Fibroblast of villous mesenchyme (primary cell): ENCODE results near the gene EXOC3L1. TPM values are rescaled to one million over a fixed set of nuclear protein-coding genes. Genes with fewer than 3 reads are reported as not detected.

Experiments used
- DNase-seq: peaks from one replicate; pipeline ENCODE4 v3.0.0-alpha.2; 2010; ENCODE audit warnings: low read depth
- H3K4me3 ChIP-seq: 2 replicates; pipeline ENCODE4 v1.5.1; 2011; ENCODE audit warnings: low read depth, mild to moderate bottlenecking, low read length
- total RNA-seq: library from RNA; depleted of rRNA; stranded (reverse); fragments of >200 nt; gene quantifications from 2 replicates; pipeline ENCODE4 v1.2.3, GENCODE V29; 2012
- TF ChIP-seq, protein P1 (sequence below): IDR thresholded peaks from 2 replicates; pipeline ENCODE4 v1.5.1; 2012; ENCODE audit warnings: low read depth, mild to moderate bottlenecking, low read length; ENCODE audit not compliant: insufficient read depth

EXOC3L1 gene
- total RNA-seq, 1 donor = not detected

DNA sequence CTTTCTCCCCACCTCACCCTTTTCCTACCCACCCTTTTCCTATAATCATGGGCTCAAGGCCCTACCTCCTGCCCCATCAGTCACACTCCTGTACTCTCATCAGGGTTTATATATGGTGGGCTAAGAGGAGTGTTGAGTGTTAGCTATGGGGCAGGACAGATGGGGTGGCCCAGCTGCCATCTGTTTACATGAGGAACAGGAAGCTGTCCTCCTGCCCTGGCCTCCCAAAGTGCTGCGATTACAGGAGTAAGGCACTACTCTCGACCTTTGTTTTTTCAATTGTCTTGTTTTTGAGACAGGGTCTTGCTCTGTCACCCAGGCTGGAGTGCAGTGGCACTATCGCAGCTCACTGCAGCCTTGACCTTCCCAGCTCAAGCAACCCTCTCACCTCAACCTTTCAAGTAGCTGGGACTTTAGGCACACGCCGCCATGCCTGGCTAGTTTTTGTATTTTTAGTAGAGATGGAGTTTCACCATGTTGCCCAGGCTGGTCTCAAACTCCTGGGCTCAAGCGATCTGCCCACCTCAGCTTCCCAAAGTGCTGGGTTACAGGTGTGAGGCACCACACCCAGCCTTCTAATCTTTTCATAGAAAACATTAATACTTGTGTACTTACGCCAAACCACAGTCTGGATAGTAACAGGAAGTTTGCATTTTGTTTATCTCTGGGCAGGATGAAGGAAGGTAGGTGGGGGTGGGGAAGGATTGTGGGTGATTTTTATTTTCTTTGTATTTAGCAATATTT lies 31.9 kb downstream of the EXOC3L1 start:
- H3K4me3 ChIP-seq = no peak overlapping the region
- TF ChIP-seq, protein P1, sequence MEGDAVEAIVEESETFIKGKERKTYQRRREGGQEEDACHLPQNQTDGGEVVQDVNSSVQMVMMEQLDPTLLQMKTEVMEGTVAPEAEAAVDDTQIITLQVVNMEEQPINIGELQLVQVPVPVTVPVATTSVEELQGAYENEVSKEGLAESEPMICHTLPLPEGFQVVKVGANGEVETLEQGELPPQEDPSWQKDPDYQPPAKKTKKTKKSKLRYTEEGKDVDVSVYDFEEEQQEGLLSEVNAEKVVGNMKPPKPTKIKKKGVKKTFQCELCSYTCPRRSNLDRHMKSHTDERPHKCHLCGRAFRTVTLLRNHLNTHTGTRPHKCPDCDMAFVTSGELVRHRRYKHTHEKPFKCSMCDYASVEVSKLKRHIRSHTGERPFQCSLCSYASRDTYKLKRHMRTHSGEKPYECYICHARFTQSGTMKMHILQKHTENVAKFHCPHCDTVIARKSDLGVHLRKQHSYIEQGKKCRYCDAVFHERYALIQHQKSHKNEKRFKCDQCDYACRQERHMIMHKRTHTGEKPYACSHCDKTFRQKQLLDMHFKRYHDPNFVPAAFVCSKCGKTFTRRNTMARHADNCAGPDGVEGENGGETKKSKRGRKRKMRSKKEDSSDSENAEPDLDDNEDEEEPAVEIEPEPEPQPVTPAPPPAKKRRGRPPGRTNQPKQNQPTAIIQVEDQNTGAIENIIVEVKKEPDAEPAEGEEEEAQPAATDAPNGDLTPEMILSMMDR = no peak
- no peak for DNase-seq

- no peak for DNase-seq
- TF ChIP-seq, protein P1 = no peak
- no peak overlapping the region for H3K4me3 ChIP-seq
Observed at GRCh38 chr16:67157106-67157748, 32.7 kb downstream of the EXOC3L1 start.

- no peak overlapping the region for H3K4me3 ChIP-seq
- DNase-seq = no peak
- TF ChIP-seq, protein P1 = no peak
Observed at GRCh38 chr16:67156143-67156844, 33.6 kb downstream of the EXOC3L1 start.

DNA sequence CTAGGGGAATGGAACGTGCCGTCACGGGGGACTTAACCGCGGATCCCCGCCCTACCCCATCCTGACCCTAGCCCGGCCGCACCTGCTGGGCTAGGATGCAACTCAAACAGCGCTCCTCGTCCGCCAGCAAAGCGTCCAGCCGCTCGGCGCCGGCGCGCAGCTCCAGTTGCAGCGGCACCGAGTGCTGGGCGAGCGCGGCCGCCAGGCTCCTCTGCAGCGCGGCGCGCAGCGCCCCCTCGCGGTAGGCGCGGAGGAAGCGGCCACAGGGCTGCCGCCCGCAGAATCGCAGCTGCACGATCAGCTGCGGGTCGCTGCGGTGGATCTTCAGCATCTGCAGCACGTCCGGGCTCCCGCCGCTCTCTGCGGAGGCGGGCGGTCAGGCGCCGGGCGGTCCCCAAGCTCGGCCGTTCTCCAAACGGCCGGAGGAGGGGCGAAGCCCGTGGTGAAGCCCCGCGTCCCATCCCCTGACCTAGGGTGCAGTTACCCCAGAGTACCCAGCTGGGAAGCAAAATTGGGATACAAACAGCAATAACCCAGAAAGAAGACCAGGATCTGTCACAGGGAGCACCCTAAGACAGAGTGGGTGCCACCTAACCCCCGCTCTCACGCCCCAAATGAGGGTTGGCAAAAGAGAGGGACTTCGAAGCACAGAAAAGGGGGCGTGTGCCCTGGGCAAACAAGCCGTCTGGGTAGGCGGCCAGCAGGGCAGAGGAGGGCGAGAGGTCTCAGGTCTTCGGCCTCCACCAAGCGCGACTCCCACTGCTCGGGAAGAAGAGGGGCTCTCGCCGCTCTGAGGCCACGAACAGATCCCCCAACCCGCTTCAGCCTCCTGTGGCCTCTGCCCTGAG lies 34.4 kb downstream of the EXOC3L1 start:
- H3K4me3 ChIP-seq = peak overlapping the region; percentile 27

GRCh38 chr16:67154578-67155294 lies 35.2 kb downstream of the EXOC3L1 start:
- H3K4me3 ChIP-seq = peak overlapping the region; percentile 27
- TF ChIP-seq, protein P1 = no peak
- no peak for DNase-seq

More for the DNA sequence above, 34.4 kb downstream of the EXOC3L1 start:
- TF ChIP-seq, protein P1 = peak; percentile 76
- peak; percentile 70 for DNase-seq
